ENCODE results near the gene FRMD1. TPM values are rescaled to one million over a fixed set of nuclear protein-coding genes. Genes with fewer than 3 reads are reported as not detected.

Gene FRMD1
- total RNA-seq, 2 donors from 2014 or later = not detected

GRCh38 chr6:168072261-168072660 lies 6.8 kb downstream of the FRMD1 start:
- Mint-ChIP-seq H3K27ac (no peak overlapping the region), H3K9me3 (no peaks in the 10 kb centered on the region), H3K36me3 (ENCODE audit: low read depth) (no peaks in the 10 kb centered on the region), H3K27me3 (ENCODE audit: insufficient read depth) (peaks cover 2% of the 10 kb centered on the region), H3K4me3 (no peak overlapping the region), H3K4me1 (no peaks in the 10 kb centered on the region)
- Histone ChIP-seq H3K4me3 (ENCODE audit: low read length) (no peak overlapping the region), H3K27me3 (ENCODE audit: control insufficient read depth, insufficient read depth, low read length, poor library complexity, severe bottlenecking) (no peaks in the 10 kb centered on the region), H3K36me3 (ENCODE audit: control insufficient read depth, insufficient read depth, low read length) (no peaks in the 10 kb centered on the region), H3K9ac (ENCODE audit: extremely low read depth, low read length, poor library complexity, severe bottlenecking) (no peak overlapping the region), H3K9me3 (ENCODE audit: control insufficient read depth, low read length) (no peaks in the 10 kb centered on the region), H3K27ac (ENCODE audit: low read depth, low read length) (no peak overlapping the region), H3K4me1 (ENCODE audit: control insufficient read depth, insufficient read depth, low read length) (no peaks in the 10 kb centered on the region)
- no peak for TF ChIP-seq CTCF (conservative IDR thresholded peaks at IDR 0.05)
- DNase-seq = no peak
- 94 to 97% methylated on average over 22 to 24 of the region's 24 CpGs for WGBS, 2 experiments (ENCODE audit: insufficient coverage in 1 of 2, insufficient read length in 1 of 2)

GRCh38 chr6:168071620-168072019 lies 7.4 kb downstream of the FRMD1 start:
- no peak overlapping the region for H3K27ac Mint-ChIP-seq
- Histone ChIP-seq H3K36me3 (ENCODE audit: control insufficient read depth, insufficient read depth, low read length) (no peaks in the 10 kb centered on the region), H3K4me1 (ENCODE audit: control insufficient read depth, insufficient read depth, low read length) (no peaks in the 10 kb centered on the region), H3K27ac (ENCODE audit: low read depth, low read length) (no peak overlapping the region), H3K27me3 (ENCODE audit: control insufficient read depth, insufficient read depth, low read length, poor library complexity, severe bottlenecking) (no peaks in the 10 kb centered on the region), H3K9ac (ENCODE audit: extremely low read depth, low read length, poor library complexity, severe bottlenecking) (no peak overlapping the region), H3K4me3 (ENCODE audit: low read length) (no peak overlapping the region), H3K9me3 (ENCODE audit: control insufficient read depth, low read length) (no peaks in the 10 kb centered on the region)
- peaks cover 2% of the 10 kb centered on the region for H3K27me3 Mint-ChIP-seq (ENCODE audit: insufficient read depth)
- no peaks in the 10 kb centered on the region for H3K4me1 Mint-ChIP-seq
- no peaks in the 10 kb centered on the region for H3K36me3 Mint-ChIP-seq (ENCODE audit: low read depth)
- 70 to 73% methylated on average over 6 to 9 of the region's 9 CpGs for WGBS, 2 experiments (ENCODE audit: insufficient coverage in 1 of 2, insufficient read length in 1 of 2)
- H3K4me3 Mint-ChIP-seq = no peak overlapping the region
- TF ChIP-seq CTCF (conservative IDR thresholded peaks at IDR 0.05) = peak; percentile 78
- no peaks in the 10 kb centered on the region for H3K9me3 Mint-ChIP-seq
- DNase-seq = peak; percentile 83

DNA sequence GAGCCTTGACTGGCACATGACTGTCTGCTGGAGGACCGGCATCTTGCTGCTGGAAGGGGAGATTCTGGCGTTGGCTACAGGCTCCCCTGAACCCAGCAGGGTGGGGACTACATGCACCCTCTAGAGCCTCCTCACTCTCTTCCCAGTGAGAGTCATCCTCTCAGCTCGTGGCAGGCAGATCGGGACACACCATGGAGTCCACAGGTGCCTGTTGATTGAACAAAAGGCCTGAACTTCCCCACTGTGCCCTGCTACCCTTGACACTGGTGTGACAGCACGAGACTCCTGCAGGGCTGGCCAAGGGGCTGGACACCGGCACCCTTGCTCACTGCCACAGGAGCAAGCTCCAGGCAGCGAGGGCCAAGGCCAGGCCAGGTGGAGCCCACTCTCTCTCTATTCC lies 8.2 kb downstream of the FRMD1 start:
- Mint-ChIP-seq H3K27me3 (ENCODE audit: insufficient read depth) (peaks cover 2% of the 10 kb centered on the region), H3K4me1 (no peaks in the 10 kb centered on the region), H3K27ac (no peak overlapping the region), H3K4me3 (no peak overlapping the region), H3K36me3 (ENCODE audit: low read depth) (no peaks in the 10 kb centered on the region), H3K9me3 (no peaks in the 10 kb centered on the region)
- 83 to 87% methylated on average over 6 to 7 of the region's 7 CpGs for WGBS, 2 experiments (ENCODE audit: insufficient coverage in 1 of 2, insufficient read length in 1 of 2)
- no peak for TF ChIP-seq CTCF (conservative IDR thresholded peaks at IDR 0.05)
- no peak for DNase-seq
- no peaks in the 10 kb centered on the region for H3K36me3 ChIP-seq (ENCODE audit: control insufficient read depth, insufficient read depth, low read length)
- no peaks in the 10 kb centered on the region for H3K9me3 ChIP-seq (ENCODE audit: control insufficient read depth, low read length)
- H3K27ac ChIP-seq (ENCODE audit: low read depth, low read length) = no peak overlapping the region
- H3K4me3 ChIP-seq (ENCODE audit: low read length) = no peak overlapping the region
- no peak overlapping the region for H3K9ac ChIP-seq (ENCODE audit: extremely low read depth, low read length, poor library complexity, severe bottlenecking)
- no peaks in the 10 kb centered on the region for H3K4me1 ChIP-seq (ENCODE audit: control insufficient read depth, insufficient read depth, low read length)
- no peaks in the 10 kb centered on the region for H3K27me3 ChIP-seq (ENCODE audit: control insufficient read depth, insufficient read depth, low read length, poor library complexity, severe bottlenecking)

Data from endodermal cell (in vitro differentiated cells).